Liver (tissue), 9 donors: ENCODE results near the gene GCC1. TPM values are rescaled to one million over a fixed set of nuclear protein-coding genes. Genes with fewer than 3 reads are reported as not detected.

Source experiments
- DNase-seq: peaks from one replicate; pipeline ENCODE4 v3.0.0-alpha.2; 2017; ENCODE audit warnings: low spot score
- H3K27ac ChIP-seq, 2 donors: one replicate each; pipeline ENCODE4 v1.7.0; 2013; ENCODE audit warnings: inconsistent platforms in 2 of 2, low read length in 2 of 2, control low read depth in 1 of 2, low read depth in 1 of 2, mild to moderate bottlenecking in 1 of 2
- H3K27me3 ChIP-seq, 4 donors: one replicate each; pipeline versions ENCODE4 v1.6.1 to v1.7.0; 2013; ENCODE audit warnings: low read length in 3 of 4, inconsistent platforms in 1 of 4, mild to moderate bottlenecking in 1 of 4, moderate library complexity in 1 of 4; ENCODE audit not compliant: control insufficient read depth in 4 of 4, insufficient read depth in 4 of 4
- H3K36me3 ChIP-seq, 4 donors: one replicate each; pipeline versions ENCODE4 v1.6.1 to v1.7.0; 2013; ENCODE audit warnings: low read length in 3 of 4, mild to moderate bottlenecking in 3 of 4, low read depth in 1 of 4, moderate library complexity in 1 of 4; ENCODE audit not compliant: control insufficient read depth in 4 of 4, insufficient read depth in 3 of 4
- H3K4me1 ChIP-seq, 4 donors: one replicate each; pipeline versions ENCODE4 v1.6.1 to v1.7.0; 2013; ENCODE audit warnings: low read length in 3 of 4, mild to moderate bottlenecking in 3 of 4, moderate library complexity in 1 of 4; ENCODE audit not compliant: control insufficient read depth in 4 of 4, insufficient read depth in 4 of 4
- H3K4me3 ChIP-seq, 3 donors: one replicate each; pipeline versions ENCODE4 v1.6.1 to v1.7.0; 2013; ENCODE audit warnings: low read length in 3 of 3, control low read depth in 1 of 3, low read depth in 1 of 3, mild to moderate bottlenecking in 1 of 3
- H3K9ac ChIP-seq, 2 donors: one replicate each; pipeline ENCODE4 v1.7.0; 2013; ENCODE audit warnings: low read length in 2 of 2, mild to moderate bottlenecking in 2 of 2, moderate library complexity in 2 of 2, control low read depth in 1 of 2, low read depth in 1 of 2
- H3K9me3 ChIP-seq, 4 donors: one replicate each; pipeline versions ENCODE4 v1.6.1 to v1.7.0; 2013; ENCODE audit warnings: low read length in 3 of 4; ENCODE audit not compliant: control insufficient read depth in 4 of 4
- EGR1 ChIP-seq, 2 donors: IDR thresholded peaks; 2 replicates each; pipeline ENCODE4 v1.6.1; 2016 to 2018; ENCODE audit warnings: antibody characterized with exemption in 2 of 2, low read depth in 2 of 2
- FOXA1 ChIP-seq: IDR thresholded peaks from 2 replicates; pipeline ENCODE4 v1.6.1; 2016; ENCODE audit warnings: antibody characterized with exemption
- FOXA2 ChIP-seq: IDR thresholded peaks from 2 replicates; pipeline ENCODE4 v1.6.1; 2016; ENCODE audit warnings: antibody characterized with exemption
- GABPA ChIP-seq, 2 donors: IDR thresholded peaks in 1 of 2; conservative IDR thresholded peaks in 1 of 2; 2 replicates each; pipeline ENCODE4 v1.6.1; 2016; ENCODE audit warnings: antibody characterized with exemption in 2 of 2, mild to moderate bottlenecking in 1 of 2, moderate library complexity in 1 of 2
- HNF4A ChIP-seq, 2 donors: conservative IDR thresholded peaks; 2 replicates each; pipeline ENCODE4 v1.6.1; 2016; ENCODE audit warnings: antibody characterized with exemption in 2 of 2, mild to moderate bottlenecking in 2 of 2
- HNF4G ChIP-seq: IDR thresholded peaks from 2 replicates; pipeline ENCODE4 v1.6.1; 2016; ENCODE audit warnings: antibody characterized with exemption
- JUND ChIP-seq, 2 donors: IDR thresholded peaks; 2 replicates each; pipeline ENCODE4 v1.6.1; 2016; ENCODE audit warnings: antibody characterized with exemption in 2 of 2
- MAX ChIP-seq: IDR thresholded peaks from 2 replicates; pipeline ENCODE4 v1.6.1; 2016; ENCODE audit warnings: antibody characterized with exemption
- NR2F2 ChIP-seq: IDR thresholded peaks from 2 replicates; pipeline ENCODE4 v1.6.1; 2016; ENCODE audit warnings: antibody characterized with exemption
- RAD21 ChIP-seq, 2 donors: IDR thresholded peaks; 2 replicates each; pipeline ENCODE4 v1.6.1; 2016; ENCODE audit warnings: antibody characterized with exemption in 2 of 2, mild to moderate bottlenecking in 2 of 2
- REST ChIP-seq: IDR thresholded peaks from 2 replicates; pipeline ENCODE4 v1.6.1; 2016; ENCODE audit warnings: antibody characterized with exemption, mild to moderate bottlenecking
- RXRA ChIP-seq, 2 donors: IDR thresholded peaks; 2 replicates each; pipeline ENCODE4 v1.6.1; 2017 to 2018; ENCODE audit warnings: antibody characterized with exemption in 2 of 2, mild to moderate bottlenecking in 1 of 2
- SP1 ChIP-seq: IDR thresholded peaks from 2 replicates; pipeline ENCODE4 v1.6.1; 2018; ENCODE audit warnings: antibody characterized with exemption, mild to moderate bottlenecking
- TAF1 ChIP-seq: conservative IDR thresholded peaks from 2 replicates; pipeline ENCODE4 v1.6.1; 2016; ENCODE audit warnings: antibody characterized with exemption, mild to moderate bottlenecking
- YY1 ChIP-seq: IDR thresholded peaks from 2 replicates; pipeline ENCODE4 v1.6.1; 2016; ENCODE audit warnings: antibody characterized with exemption, mild to moderate bottlenecking
- WGBS: extraction: QIAGEN DNeasy Blood & Tissue Kit; methylation state at CpG from one replicate; pipeline ENCODE4 v1.1.7; 2013; 5-methylcytosine and 5-hydroxymethylcytosine counted together
- polyA plus RNA-seq, 2 donors: library from polyadenylated mRNA; stranded (reverse) in 1 of 2; unstranded in 1 of 2; fragments of 200-250 nt in 1 of 2; fragments of >200 nt in 1 of 2; fragmentation: Nextera tagmentation in 1 of 2; extraction: Ambion mirVana in 1 of 2; gene quantifications; one replicate each; pipeline versions ENCODE4 v1.2.1 to v1.2.3, GENCODE V29; 2013 to 2015
- total RNA-seq, 2 donors: library from RNA; depleted of rRNA; stranded (reverse); fragments of >200 nt; gene quantifications; one replicate each; pipeline ENCODE4 v1.2.3, GENCODE V29; 2014
- TF ChIP-seq, protein P1 (sequence below): IDR thresholded peaks from 2 replicates; pipeline ENCODE4 v1.6.1; 2016; ENCODE audit warnings: antibody characterized with exemption
- TF ChIP-seq, protein P2 (sequence below): IDR thresholded peaks from 2 replicates; pipeline ENCODE4 v1.6.1; 2016; ENCODE audit warnings: antibody characterized with exemption
- TF ChIP-seq, protein P3 (sequence below): fragments of 150-350 bp; IDR thresholded peaks from 2 replicates; pipeline ENCODE4 v1.5.1; 2017; ENCODE audit warnings: improper control_type of control experiment, low read depth, low read length; ENCODE audit not compliant: missing input control
- donor health status: healthy.
- donor health status: healthy.
- donor health status: healthy.
- donor health status: healthy.
- donor health status: healthy.

GCC1 gene
- total and polyA plus RNA-seq, 4 donors, result 4.6 to 16.1 (median 8.0) TPM

- Histone ChIP-seq H3K9me3 (no peaks in the 10 kb centered on the region), H3K27me3 (peaks cover 0 to 2% (median 0%) of the 10 kb centered on the region in 4 donors), H3K27ac (no peak overlapping the region), H3K4me3 (no peak overlapping the region), H3K9ac (no peak overlapping the region), H3K4me1 (peaks cover 0 to 6% (median 3%) of the 10 kb centered on the region in 4 donors), H3K36me3 (no peaks in the 10 kb centered on the region)
- 65% methylated on average over 5 of the region's 5 CpGs for WGBS
- TF ChIP-seq TAF1 (no peak), GABPA (IDR thresholded peaks at IDR 0.05 in 1 of 2, conservative IDR thresholded peaks at IDR 0.05 in 1 of 2) (no peak), FOXA1 (no peak), HNF4A (conservative IDR thresholded peaks at IDR 0.05) (no peak), RXRA (IDR thresholded peaks at IDR 0.05) (no peak), YY1 (no peak), HNF4G (no peak), RAD21 (IDR thresholded peaks at IDR 0.05) (no peak), MAX (no peak), NR2F2 (no peak), FOXA2 (no peak), EGR1 (IDR thresholded peaks at IDR 0.05; ENCODE audit: low read depth in 2 of 2) (no peak)
- TF ChIP-seq, protein P1, sequence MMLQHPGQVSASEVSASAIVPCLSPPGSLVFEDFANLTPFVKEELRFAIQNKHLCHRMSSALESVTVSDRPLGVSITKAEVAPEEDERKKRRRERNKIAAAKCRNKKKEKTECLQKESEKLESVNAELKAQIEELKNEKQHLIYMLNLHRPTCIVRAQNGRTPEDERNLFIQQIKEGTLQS, result no peak
- TF ChIP-seq, protein P2, sequence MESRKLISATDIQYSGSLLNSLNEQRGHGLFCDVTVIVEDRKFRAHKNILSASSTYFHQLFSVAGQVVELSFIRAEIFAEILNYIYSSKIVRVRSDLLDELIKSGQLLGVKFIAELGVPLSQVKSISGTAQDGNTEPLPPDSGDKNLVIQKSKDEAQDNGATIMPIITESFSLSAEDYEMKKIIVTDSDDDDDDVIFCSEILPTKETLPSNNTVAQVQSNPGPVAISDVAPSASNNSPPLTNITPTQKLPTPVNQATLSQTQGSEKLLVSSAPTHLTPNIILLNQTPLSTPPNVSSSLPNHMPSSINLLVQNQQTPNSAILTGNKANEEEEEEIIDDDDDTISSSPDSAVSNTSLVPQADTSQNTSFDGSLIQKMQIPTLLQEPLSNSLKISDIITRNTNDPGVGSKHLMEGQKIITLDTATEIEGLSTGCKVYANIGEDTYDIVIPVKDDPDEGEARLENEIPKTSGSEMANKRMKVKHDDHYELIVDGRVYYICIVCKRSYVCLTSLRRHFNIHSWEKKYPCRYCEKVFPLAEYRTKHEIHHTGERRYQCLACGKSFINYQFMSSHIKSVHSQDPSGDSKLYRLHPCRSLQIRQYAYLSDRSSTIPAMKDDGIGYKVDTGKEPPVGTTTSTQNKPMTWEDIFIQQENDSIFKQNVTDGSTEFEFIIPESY, result no peak
- TF ChIP-seq, protein P3, sequence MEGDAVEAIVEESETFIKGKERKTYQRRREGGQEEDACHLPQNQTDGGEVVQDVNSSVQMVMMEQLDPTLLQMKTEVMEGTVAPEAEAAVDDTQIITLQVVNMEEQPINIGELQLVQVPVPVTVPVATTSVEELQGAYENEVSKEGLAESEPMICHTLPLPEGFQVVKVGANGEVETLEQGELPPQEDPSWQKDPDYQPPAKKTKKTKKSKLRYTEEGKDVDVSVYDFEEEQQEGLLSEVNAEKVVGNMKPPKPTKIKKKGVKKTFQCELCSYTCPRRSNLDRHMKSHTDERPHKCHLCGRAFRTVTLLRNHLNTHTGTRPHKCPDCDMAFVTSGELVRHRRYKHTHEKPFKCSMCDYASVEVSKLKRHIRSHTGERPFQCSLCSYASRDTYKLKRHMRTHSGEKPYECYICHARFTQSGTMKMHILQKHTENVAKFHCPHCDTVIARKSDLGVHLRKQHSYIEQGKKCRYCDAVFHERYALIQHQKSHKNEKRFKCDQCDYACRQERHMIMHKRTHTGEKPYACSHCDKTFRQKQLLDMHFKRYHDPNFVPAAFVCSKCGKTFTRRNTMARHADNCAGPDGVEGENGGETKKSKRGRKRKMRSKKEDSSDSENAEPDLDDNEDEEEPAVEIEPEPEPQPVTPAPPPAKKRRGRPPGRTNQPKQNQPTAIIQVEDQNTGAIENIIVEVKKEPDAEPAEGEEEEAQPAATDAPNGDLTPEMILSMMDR, result no peak
- DNase-seq, result no peak
Measured at GRCh38 chr7:127534636-127535035, 50.8 kb downstream of the GCC1 start.

- no peaks in the 10 kb centered on the region for H3K36me3 ChIP-seq
- no peak for DNase-seq
- H3K9ac ChIP-seq, result no peak overlapping the region
- no peak for TF ChIP-seq GABPA (IDR thresholded peaks at IDR 0.05 in 1 of 2, conservative IDR thresholded peaks at IDR 0.05 in 1 of 2)
- TF ChIP-seq TAF1, result no peak
- TF ChIP-seq FOXA1, result no peak
- TF ChIP-seq FOXA2, result no peak
- TF ChIP-seq RAD21 (IDR thresholded peaks at IDR 0.05), result no peak
- TF ChIP-seq RXRA (IDR thresholded peaks at IDR 0.05), result no peak
- TF ChIP-seq HNF4A (conservative IDR thresholded peaks at IDR 0.05), result no peak
- no peak for TF ChIP-seq HNF4G
- TF ChIP-seq REST, result no peak
- no peak for TF ChIP-seq MAX
- TF ChIP-seq SP1, result no peak
- TF ChIP-seq, protein P2, result no peak
- no peak for TF ChIP-seq NR2F2
- no peak for TF ChIP-seq JUND (IDR thresholded peaks at IDR 0.05)
- TF ChIP-seq, protein P1, result no peak
- TF ChIP-seq, protein P3, result no peak
- TF ChIP-seq EGR1 (IDR thresholded peaks at IDR 0.05; ENCODE audit: low read depth in 2 of 2), result no peak
- peaks cover 0 to 6% (median 3%) of the 10 kb centered on the region in 4 donors for H3K4me1 ChIP-seq
- no peaks in the 10 kb centered on the region for H3K9me3 ChIP-seq
- no peak overlapping the region for H3K4me3 ChIP-seq
- H3K27ac ChIP-seq, result no peak overlapping the region
- H3K27me3 ChIP-seq, result peaks cover 0 to 2% (median 0%) of the 10 kb centered on the region in 4 donors
Measured at GRCh38 chr7:127532736-127533135, 52.7 kb downstream of the GCC1 start.
